ENCODE results near the gene NAT8.
"Not testable (repeated sequence)": the region's sequence is repeated elsewhere in the genome, so short reads cannot be mapped to it uniquely, and the experiment has no call there.

GRCh38 chr2:73684325-73684724 lies 42.1 kb upstream of the NAT8 start:
- TF ChIP-seq CTCF, POLR2A (IDR thresholded peaks at IDR 0.05): not testable (repeated sequence)
